SK-N-MC (cell line): ENCODE measurements around the gene C7orf25.

Source experiments
- DNase-seq: peaks from one replicate; pipeline ENCODE4 v3.0.0-alpha.2; 2011; ENCODE audit warnings: low read depth, low spot score
- H3K27ac ChIP-seq: fragments of 200-600 bp; sonication (generic); 2 replicates; pipeline ENCODE4 v1.5.1; 2016; ENCODE audit warnings: mixed run types
- H3K36me3 ChIP-seq: fragments of 200-600 bp; sonication (generic); 2 replicates; pipeline ENCODE4 v1.6.1; 2017; ENCODE audit warnings: antibody characterized with exemption, low read length, mixed read lengths; ENCODE audit not compliant: insufficient read depth
- H3K4me3 ChIP-seq: fragments of 200-600 bp; sonication (generic); 2 replicates; pipeline ENCODE4 v1.5.1; 2016
- H3K9ac ChIP-seq: fragments of 200-600 bp; sonication (generic); 2 replicates; pipeline ENCODE4 v1.8.0; 2017; ENCODE audit warnings: mixed run types, mixed read lengths; ENCODE audit not compliant: insufficient read length
- H3K9me3 ChIP-seq: fragments of 200-600 bp; sonication (generic); 2 replicates; pipeline ENCODE4 v1.6.1; 2017; ENCODE audit warnings: low read depth, mild to moderate bottlenecking, antibody characterized with exemption, low read length, moderate library complexity, mixed read lengths
- EZH2 ChIP-seq: fragments of 200-600 bp; sonication (generic); IDR thresholded peaks from one replicate; pipeline ENCODE4 v1.6.1; 2017; ENCODE audit warnings: antibody characterized with exemption
- FOXP2 ChIP-seq: optimal IDR thresholded peaks from 2 replicates; pipeline ENCODE3; 2011; ENCODE audit warnings: mild to moderate bottlenecking, moderate library complexity; ENCODE audit not compliant: insufficient read depth; ENCODE audit errors: extremely low read length, control extremely low read depth
- POLR2AphosphoS5 ChIP-seq: IDR thresholded peaks from 2 replicates; pipeline ENCODE4 v1.6.1; 2012; ENCODE audit warnings: mild to moderate bottlenecking, low read depth, low read length, borderline replicate concordance

Gene C7orf25

GRCh38 chr7:42878303-42878702 is 33.6 kb downstream of the C7orf25 start:
- TF ChIP-seq POLR2AphosphoS5: no peak
- no peak for TF ChIP-seq EZH2
- TF ChIP-seq FOXP2: no peak
- no peak overlapping the region for H3K4me3 ChIP-seq
- H3K36me3 ChIP-seq: no peaks in the 10 kb centered on the region
- H3K9me3 ChIP-seq: no peaks in the 10 kb centered on the region
- DNase-seq: no peak
- no peak overlapping the region for H3K9ac ChIP-seq
- H3K27ac ChIP-seq: no peak overlapping the region

- H3K9ac ChIP-seq: no peak overlapping the region
- H3K36me3 ChIP-seq: no peaks in the 10 kb centered on the region
- H3K9me3 ChIP-seq: no peaks in the 10 kb centered on the region
- DNase-seq: no peak
- no peak overlapping the region for H3K27ac ChIP-seq
- TF ChIP-seq POLR2AphosphoS5: no peak
- no peak for TF ChIP-seq FOXP2
- TF ChIP-seq EZH2: no peak
- no peak overlapping the region for H3K4me3 ChIP-seq
Measured at GRCh38 chr7:42877862-42878261, 34.0 kb downstream of the C7orf25 start.

GRCh38 chr7:42876182-42877068 is 35.4 kb downstream of the C7orf25 start:
- no peak for DNase-seq
- Histone ChIP-seq H3K36me3 (no peaks in the 10 kb centered on the region), H3K27ac (no peak overlapping the region), H3K4me3 (no peak overlapping the region), H3K9me3 (no peaks in the 10 kb centered on the region), H3K9ac (no peak overlapping the region)
- TF ChIP-seq EZH2: no peak
- no peak for TF ChIP-seq POLR2AphosphoS5
- no peak for TF ChIP-seq FOXP2

GRCh38 chr7:42869131-42870020 is 42.5 kb downstream of the C7orf25 start:
- H3K27ac ChIP-seq: no peak overlapping the region
- H3K9me3 ChIP-seq: no peaks in the 10 kb centered on the region

GRCh38 chr7:42868480-42868879 is 43.4 kb downstream of the C7orf25 start:
- H3K27ac ChIP-seq: no peak overlapping the region
- no peaks in the 10 kb centered on the region for H3K36me3 ChIP-seq
- H3K9me3 ChIP-seq: no peaks in the 10 kb centered on the region
- no peak overlapping the region for H3K4me3 ChIP-seq
- no peak for TF ChIP-seq POLR2AphosphoS5
- TF ChIP-seq EZH2: no peak
- no peak for TF ChIP-seq FOXP2
- DNase-seq: no peak
- no peak overlapping the region for H3K9ac ChIP-seq

More at GRCh38 chr7:42869131-42870020, 42.5 kb downstream of the C7orf25 start:
- no peak for TF ChIP-seq FOXP2
- no peak for TF ChIP-seq EZH2
- no peak for TF ChIP-seq POLR2AphosphoS5
- Histone ChIP-seq H3K9ac (no peak overlapping the region), H3K36me3 (no peaks in the 10 kb centered on the region), H3K4me3 (no peak overlapping the region)
- DNase-seq: no peak
